ENCODE measurements around the gene CHN1.

DNA sequence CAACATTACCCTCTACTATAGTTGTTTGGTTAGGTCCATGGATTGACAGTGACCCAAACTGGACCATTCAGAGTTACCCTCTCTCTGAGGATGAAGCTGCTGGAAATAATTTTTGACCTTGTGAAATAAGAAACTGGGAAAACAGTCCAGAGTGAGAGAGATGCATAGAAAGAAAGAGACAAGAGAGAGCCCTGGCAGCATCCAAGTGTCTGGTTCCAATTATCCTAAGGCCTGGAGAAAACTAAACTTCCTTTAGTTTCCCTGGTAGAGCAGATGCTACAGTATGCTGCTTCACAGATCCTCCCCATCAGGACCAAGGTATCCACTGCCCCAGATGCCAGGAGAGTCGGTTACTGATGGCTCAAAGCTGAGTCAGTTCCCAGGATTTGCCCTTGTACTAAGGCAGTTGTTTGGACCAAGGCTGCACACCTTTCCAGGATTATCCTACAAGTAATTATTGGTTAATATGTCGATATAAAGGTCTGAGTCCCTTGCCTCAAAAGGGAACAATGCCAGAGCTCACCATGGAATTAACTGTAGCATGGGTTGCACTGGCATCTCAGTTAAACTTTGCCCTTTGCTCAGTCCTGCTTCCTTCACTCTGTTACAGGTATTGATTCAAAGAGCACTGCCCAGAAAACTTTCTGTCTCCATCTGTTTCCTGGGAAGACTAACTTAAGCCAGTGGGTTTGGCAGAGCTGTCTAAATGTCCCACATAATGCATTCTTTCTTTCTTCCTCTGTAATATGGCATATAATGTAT is 14.6 kb upstream of the CHN1 start:
- TF ChIP-seq POLR2A (IDR thresholded peaks at IDR 0.05): no peak
- TF ChIP-seq, protein P1, sequence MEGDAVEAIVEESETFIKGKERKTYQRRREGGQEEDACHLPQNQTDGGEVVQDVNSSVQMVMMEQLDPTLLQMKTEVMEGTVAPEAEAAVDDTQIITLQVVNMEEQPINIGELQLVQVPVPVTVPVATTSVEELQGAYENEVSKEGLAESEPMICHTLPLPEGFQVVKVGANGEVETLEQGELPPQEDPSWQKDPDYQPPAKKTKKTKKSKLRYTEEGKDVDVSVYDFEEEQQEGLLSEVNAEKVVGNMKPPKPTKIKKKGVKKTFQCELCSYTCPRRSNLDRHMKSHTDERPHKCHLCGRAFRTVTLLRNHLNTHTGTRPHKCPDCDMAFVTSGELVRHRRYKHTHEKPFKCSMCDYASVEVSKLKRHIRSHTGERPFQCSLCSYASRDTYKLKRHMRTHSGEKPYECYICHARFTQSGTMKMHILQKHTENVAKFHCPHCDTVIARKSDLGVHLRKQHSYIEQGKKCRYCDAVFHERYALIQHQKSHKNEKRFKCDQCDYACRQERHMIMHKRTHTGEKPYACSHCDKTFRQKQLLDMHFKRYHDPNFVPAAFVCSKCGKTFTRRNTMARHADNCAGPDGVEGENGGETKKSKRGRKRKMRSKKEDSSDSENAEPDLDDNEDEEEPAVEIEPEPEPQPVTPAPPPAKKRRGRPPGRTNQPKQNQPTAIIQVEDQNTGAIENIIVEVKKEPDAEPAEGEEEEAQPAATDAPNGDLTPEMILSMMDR (IDR thresholded peaks at IDR 0.05): no peak

All from upper lobe of left lung (tissue), 4 donors.